Kidney (tissue), 14 donors: ENCODE results near the gene LRRC49. TPM values are rescaled to one million over a fixed set of nuclear protein-coding genes. Genes with fewer than 3 reads are reported as not detected.

Experiments used
- DNase-seq, 5 donors: peaks; one replicate each; pipeline ENCODE4 v3.0.0-alpha.2; 2013 to 2020
- FAIRE-seq: peaks from 2 replicates; lab custom pipeline; 2012; peaks lifted over from hg19 to GRCh38; lab: Jason Lieb, UNC
- H3K27ac ChIP-seq, 2 donors: one replicate each; pipeline ENCODE4 v1.7.0; 2013; ENCODE audit warnings: low read depth in 2 of 2, low read length in 2 of 2, inconsistent platforms in 1 of 2
- H3K27me3 ChIP-seq: one replicate; pipeline ENCODE4 v1.7.1; 2013; ENCODE audit warnings: low read length, inconsistent platforms; ENCODE audit not compliant: control insufficient read depth, insufficient read depth
- H3K36me3 ChIP-seq, 3 donors: one replicate each; pipeline versions ENCODE4 v1.7.0 to v1.7.1; 2013; ENCODE audit warnings: low read length in 3 of 3, control low read depth in 1 of 3, inconsistent platforms in 1 of 3; ENCODE audit not compliant: insufficient read depth in 3 of 3, control insufficient read depth in 2 of 3
- H3K4me1 ChIP-seq, 3 donors: one replicate each; pipeline versions ENCODE4 v1.7.0 to v1.7.1; 2013; ENCODE audit warnings: low read length in 3 of 3, inconsistent platforms in 1 of 3, low read depth in 1 of 3; ENCODE audit not compliant: control insufficient read depth in 2 of 3, insufficient read depth in 2 of 3
- H3K4me3 ChIP-seq, 3 donors: one replicate each; pipeline versions ENCODE4 v1.7.0 to v1.8.1; 2013; ENCODE audit warnings: low read length in 3 of 3, control low read depth in 1 of 3, inconsistent platforms in 1 of 3
- H3K9ac ChIP-seq, 3 donors: one replicate each; pipeline versions ENCODE4 v1.7.0 to v1.7.1; 2013; ENCODE audit warnings: low read length in 3 of 3, control low read depth in 1 of 3, inconsistent platforms in 1 of 3
- H3K9me3 ChIP-seq, 3 donors: one replicate each; pipeline versions ENCODE4 v1.7.0 to v1.7.1; 2013; ENCODE audit warnings: low read length in 3 of 3, control low read depth in 1 of 3, inconsistent platforms in 1 of 3; ENCODE audit not compliant: control insufficient read depth in 2 of 3, insufficient read depth in 1 of 3
- CTCF ChIP-seq: IDR thresholded peaks from 3 replicates; pipeline ENCODE4 v1.5.1; 2012; ENCODE audit warnings: mild to moderate bottlenecking, moderate library complexity, borderline replicate concordance; ENCODE audit not compliant: insufficient read depth; ENCODE audit errors: extremely low read depth
- intact Hi-C: fragments of 100-400 bp; cut with DNase I; formaldehyde crosslinking; loops from one replicate; pipeline ENCODE4 v1.11.1; 2022
- polyA plus RNA-seq: library from polyadenylated mRNA; stranded (reverse); fragments of 350-450 nt; fragmentation: Illumina TruSeq; extraction: RNeasy Lipid Tissue Mini Kit (QIAGEN cat#74804); gene quantifications from one replicate; pipeline ENCODE4 v1.2.3, GENCODE V29; 2014; ENCODE audit warnings: low read depth, low replicate concordance; ENCODE audit not compliant: insufficient read depth
- total RNA-seq: library from RNA; stranded (reverse); fragmentation: NEBNext Ultra II Directional; extraction: Animal tissue kit (Norgen Biotek cat#: 25700); gene quantifications from one replicate; pipeline ENCODE4 v1.2.1, GENCODE V29; 2021
- donor health status: control.
- donor health status: control.
- donor health status: control.
- donor health status: control.
- donor health status: control.
- donor health status: DM: yes; HTN: yes; CAD: no.
- donor health status: Normal renal cell carcinoma (clear cell type).

LRRC49 gene
- total and polyA plus RNA-seq, 2 donors from 2014 or later = 13.2 to 14.2 TPM

- H3K4me1 ChIP-seq = peaks cover 0 to 7% (median 0%) of the 10 kb centered on the region in 3 donors
- no peak for TF ChIP-seq CTCF
- H3K4me3 ChIP-seq = no peak overlapping the region
- FAIRE-seq (no peak), DNase-seq (no peak)
- no peak overlapping the region for H3K9ac ChIP-seq
- peaks cover 0 to 7% (median 0%) of the 10 kb centered on the region in 3 donors for H3K9me3 ChIP-seq
- H3K36me3 ChIP-seq = no peaks in the 10 kb centered on the region
- H3K27me3 ChIP-seq = no peaks in the 10 kb centered on the region
- intact Hi-C loops = no loop called here
- no peak overlapping the region for H3K27ac ChIP-seq
These were observed 195.5 kb downstream of the LRRC49 start for GRCh38 chr15:71088155-71088554.

- Histone ChIP-seq H3K9me3 (peaks cover 0 to 7% (median 0%) of the 10 kb centered on the region in 3 donors), H3K27me3 (no peaks in the 10 kb centered on the region), H3K4me1 (peaks cover 0 to 5% (median 0%) of the 10 kb centered on the region in 3 donors), H3K36me3 (no peaks in the 10 kb centered on the region), H3K27ac (no peak overlapping the region), H3K9ac (no peak overlapping the region), H3K4me3 (no peak overlapping the region)
- DNase-seq (no peak), FAIRE-seq (no peak)
- intact Hi-C loops = no loop called here
- TF ChIP-seq CTCF = no peak
These were observed 196.1 kb downstream of the LRRC49 start for GRCh38 chr15:71088683-71089082.

- intact Hi-C loops = no loop called here
These were observed 197.2 kb downstream of the LRRC49 start for GRCh38 chr15:71089801-71090200.

More at GRCh38 chr15:71089801-71090200, 197.2 kb downstream of the LRRC49 start:
- no peak for DNase-seq
- H3K9ac ChIP-seq = no peak overlapping the region
- H3K4me3 ChIP-seq = no peak overlapping the region
- peaks cover 0 to 2% (median 0%) of the 10 kb centered on the region in 3 donors for H3K4me1 ChIP-seq
- no peak overlapping the region for H3K27ac ChIP-seq
- H3K9me3 ChIP-seq = peaks cover 0 to 7% (median 0%) of the 10 kb centered on the region in 3 donors
- H3K36me3 ChIP-seq = no peaks in the 10 kb centered on the region
- no peaks in the 10 kb centered on the region for H3K27me3 ChIP-seq
- no peak for TF ChIP-seq CTCF
- no peak for FAIRE-seq
